Endothelial cell of umbilical vein (primary cell): Measurements from ENCODE around the gene STRN. TPM values are rescaled to one million over a fixed set of nuclear protein-coding genes. Genes with fewer than 3 reads are reported as not detected.

Experiments used
- BruUV-seq: library from RNA; stranded (reverse); fragments of 400-500 nt; replicated peaks from 2 replicates; lab custom pipeline; 2021; lab: Mats Ljungman, UMichigan
- CTCF ChIA-PET: fragments of 300-600, 350-600 bp; sonication (Branson Sonifier 250); formaldehyde crosslinking; loops from one replicate; lab custom pipeline; 2021; ENCODE audit warnings: antibody characterized with exemption, inconsistent platforms; lab: Charles Lee
- POLR2A ChIA-PET: fragments of 300-600, 350-600 bp; sonication (Branson Sonifier 250); formaldehyde crosslinking; loops from one replicate; lab custom pipeline; 2021; ENCODE audit warnings: antibody characterized with exemption, inconsistent platforms; lab: Charles Lee
- DNase-seq: peaks from one replicate; pipeline ENCODE4 v3.0.0-alpha.2; 2011; ENCODE audit warnings: low read depth, low spot score
- FAIRE-seq: peaks from 2 replicates; lab custom pipeline; 2011; peaks lifted over from hg19 to GRCh38; lab: Jason Lieb, UNC
- H2AFZ ChIP-seq: 2 replicates; pipeline ENCODE4 v1.6.0; 2012; ENCODE audit warnings: low read depth, low read length, control low read depth, inconsistent platforms
- H3K27ac ChIP-seq: 2 replicates; pipeline ENCODE4 v1.5.1; 2011; ENCODE audit warnings: low read depth, mild to moderate bottlenecking, control low read depth, low read length, moderate library complexity; ENCODE audit not compliant: insufficient read depth
- H3K27me3 ChIP-seq, 2 experiments: 2 replicates each; pipeline versions ENCODE4 v1.6.0 to v1.6.1; 2011; ENCODE audit warnings: low read length in 2 of 2, mixed read lengths in 1 of 2; ENCODE audit not compliant: control insufficient read depth in 2 of 2, insufficient read depth in 2 of 2
- H3K36me3 ChIP-seq, 2 experiments: 2 replicates in 1 of 2; 3 replicates in 1 of 2; pipeline ENCODE4 v1.5.1; 2011; ENCODE audit warnings: low read length in 2 of 2, mild to moderate bottlenecking in 1 of 2, moderate library complexity in 1 of 2; ENCODE audit not compliant: control insufficient read depth in 2 of 2, insufficient read depth in 2 of 2; ENCODE audit errors: extremely low read depth in 1 of 2
- H3K4me1 ChIP-seq: 3 replicates; pipeline ENCODE4 v1.5.1; 2011; ENCODE audit warnings: mild to moderate bottlenecking, low read length; ENCODE audit not compliant: control insufficient read depth, insufficient read depth; ENCODE audit errors: extremely low read depth
- H3K4me2 ChIP-seq: 2 replicates; pipeline ENCODE4 v1.6.1; 2011; ENCODE audit warnings: low read length, control low read depth, mixed read lengths; ENCODE audit not compliant: insufficient read depth
- H3K4me3 ChIP-seq, 3 experiments: fragments of 200-600 bp in 1 of 3; sonication (generic), shearing (Covaris generic) in 1 of 3; replicated peaks in 1 of 3; 2 replicates each; pipeline ENCODE4 v1.5.1; 2011 to 2016; ENCODE audit warnings: control low read depth in 3 of 3, low read length in 3 of 3, mild to moderate bottlenecking in 2 of 3, inconsistent platforms in 1 of 3, low read depth in 1 of 3, moderate library complexity in 1 of 3; ENCODE audit not compliant: insufficient read depth in 1 of 3
- H3K79me2 ChIP-seq: 2 replicates; pipeline ENCODE4 v1.6.0; 2012; ENCODE audit warnings: low read length, inconsistent platforms; ENCODE audit not compliant: control insufficient read depth, insufficient read depth
- H3K9ac ChIP-seq: replicated peaks from 2 replicates; pipeline ENCODE3; 2011; ENCODE audit warnings: low read length, control low read depth; ENCODE audit not compliant: insufficient read depth; ENCODE audit errors: extremely low read depth
- H3K9me1 ChIP-seq: replicated peaks from 3 replicates; pipeline ENCODE4 v1.6.0; 2011; ENCODE audit warnings: mild to moderate bottlenecking, low read length; ENCODE audit not compliant: control insufficient read depth, insufficient read depth; ENCODE audit errors: extremely low read depth
- H3K9me3 ChIP-seq: replicated peaks from 2 replicates; pipeline ENCODE4 v1.5.1; 2012; ENCODE audit warnings: low read length, inconsistent platforms; ENCODE audit not compliant: control insufficient read depth, insufficient read depth
- H4K20me1 ChIP-seq: replicated peaks from 2 replicates; pipeline ENCODE3; 2011; ENCODE audit warnings: mild to moderate bottlenecking, low read length; ENCODE audit not compliant: control insufficient read depth, insufficient read depth; ENCODE audit errors: extremely low read depth
- CTCF ChIP-seq, 2 donors: IDR thresholded peaks; 1 replicate in 1 of 2; 2 replicates in 1 of 2; pipeline ENCODE4 v1.5.1; 2011; ENCODE audit warnings: low read length in 2 of 2, mild to moderate bottlenecking in 2 of 2, moderate library complexity in 2 of 2, control low read depth in 1 of 2, inconsistent platforms in 1 of 2, low read depth in 1 of 2; ENCODE audit not compliant: insufficient read depth in 1 of 2; ENCODE audit errors: extremely low read depth in 1 of 2
- EZH2 ChIP-seq: IDR thresholded peaks from 2 replicates; pipeline ENCODE4 v1.6.1; 2012; ENCODE audit warnings: borderline replicate concordance, low read depth, mild to moderate bottlenecking, moderate library complexity, low read length, inconsistent platforms; ENCODE audit not compliant: severe bottlenecking
- FOS ChIP-seq: IDR thresholded peaks from 2 replicates; pipeline ENCODE4 v1.6.1; 2011; ENCODE audit warnings: mild to moderate bottlenecking, low read length, moderate library complexity, borderline replicate concordance; ENCODE audit not compliant: insufficient read depth
- GATA2 ChIP-seq: IDR thresholded peaks from 2 replicates; pipeline ENCODE4 v1.7.0; 2011; ENCODE audit warnings: low read depth, mild to moderate bottlenecking, moderate library complexity, mixed read lengths, low read length; ENCODE audit not compliant: insufficient read length, insufficient read depth
- JUN ChIP-seq: IDR thresholded peaks from 2 replicates; pipeline ENCODE4 v1.6.1; 2011; ENCODE audit warnings: borderline replicate concordance, low read depth; ENCODE audit not compliant: insufficient read length, insufficient read depth
- MAX ChIP-seq: IDR thresholded peaks from 2 replicates; pipeline ENCODE4 v1.6.1; 2011; ENCODE audit not compliant: insufficient read depth, insufficient read length
- MYC ChIP-seq: IDR thresholded peaks from one replicate; pipeline ENCODE4 v1.6.1; 2011; ENCODE audit warnings: mild to moderate bottlenecking, low read depth, low read length
- POLR2A ChIP-seq: IDR thresholded peaks from 2 replicates; pipeline ENCODE4 v1.6.1; 2012; ENCODE audit warnings: low read depth, mild to moderate bottlenecking, control low read depth, low read length
- POLR2AphosphoS5 ChIP-seq: IDR thresholded peaks from 2 replicates; pipeline ENCODE4 v1.6.1; 2012; ENCODE audit warnings: low read depth, mild to moderate bottlenecking, control low read depth, low read length, moderate library complexity; ENCODE audit not compliant: insufficient read depth
- dilution Hi-C: fragments of 300-500 bp; cut with MboI; formaldehyde crosslinking; loops from one replicate; pipeline ENCODE4 v1.15.0; 2019; ENCODE audit warnings: low sequenced_read_pairs; ENCODE audit not compliant: extremely low pct_ligation_motif_present
- intact Hi-C: fragments of 100-400 bp; cut with micrococcal nuclease; formaldehyde crosslinking; loops from one replicate; pipeline ENCODE4 v1.10.0; 2022
- polyA plus RNA-seq, 4 experiments: library from polyadenylated mRNA; depleted of rRNA in 3 of 4; stranded (reverse) in 3 of 4; unstranded in 1 of 4; fragments of >200 nt; gene quantifications; 2 replicates each; pipeline versions ENCODE4 v1.2.1 to v1.2.3, GENCODE V29; 2011 to 2012; ENCODE audit warnings: missing spikeins in 1 of 4
- total RNA-seq: library from RNA; stranded (reverse); gene quantifications from 2 replicates; pipeline ENCODE4 v1.2.3, GENCODE V29; 2021

STRN gene
- total and polyA plus RNA-seq, 2 donors (not counting 3 experiments of a cell fraction or from before 2014, with no cell fraction given): 6.7 to 33.4 TPM

- H3K9me3 ChIP-seq: no peaks in the 10 kb centered on the region
- H4K20me1 ChIP-seq: no peaks in the 10 kb centered on the region
- dilution Hi-C loops: no loop called here
- no TSS peak for BruUV-seq
- H3K79me2 ChIP-seq: peaks cover 44% of the 10 kb centered on the region
- intact Hi-C loops: loop anchor here (5.0 kb wide), 2 partner anchors 78 to 117 kb away; partner anchors contain the start of genes GPATCH11 and HEATR5B
- ChIA-PET POLR2A (no interaction called here), CTCF (no interaction called here)
- FAIRE-seq: peak; percentile 46
- H3K27ac ChIP-seq: no peak overlapping the region
- peak overlapping the region; percentile 54 for H3K9ac ChIP-seq
- no peak overlapping the region for H2AFZ ChIP-seq
- no peak for DNase-seq
- H3K27me3 ChIP-seq: no peaks in the 10 kb centered on the region
- H3K36me3 ChIP-seq: no peaks in the 10 kb centered on the region
- H3K4me2 ChIP-seq: peak overlapping the region; percentile 88
- no peaks in the 10 kb centered on the region for H3K9me1 ChIP-seq
- H3K4me1 ChIP-seq: peaks cover 19% of the 10 kb centered on the region
- H3K4me3 ChIP-seq: peak overlapping the region; percentile 56 to 85 (median 66)
- TF ChIP-seq CTCF (IDR thresholded peaks at IDR 0.05; ENCODE audit: extremely low read depth in 1 of 2, insufficient read depth in 1 of 2, low read depth in 1 of 2, low read length in 2 of 2): no peak
- TF ChIP-seq MAX: no peak
- TF ChIP-seq EZH2: no peak
- TF ChIP-seq POLR2AphosphoS5: no peak
- TF ChIP-seq FOS: no peak
- no peak for TF ChIP-seq GATA2
- TF ChIP-seq MYC: no peak
- TF ChIP-seq JUN: no peak
- TF ChIP-seq POLR2A: no peak
Observed at GRCh38 chr2:36965206-36965605, 1.1 kb downstream of the STRN start.
